Measurements from ENCODE around the gene MPHOSPH6.
"Not testable (repeated sequence)": the region's sequence is repeated elsewhere in the genome, so short reads cannot be mapped to it uniquely, and the experiment has no call there.

The MPHOSPH6 gene

DNA sequence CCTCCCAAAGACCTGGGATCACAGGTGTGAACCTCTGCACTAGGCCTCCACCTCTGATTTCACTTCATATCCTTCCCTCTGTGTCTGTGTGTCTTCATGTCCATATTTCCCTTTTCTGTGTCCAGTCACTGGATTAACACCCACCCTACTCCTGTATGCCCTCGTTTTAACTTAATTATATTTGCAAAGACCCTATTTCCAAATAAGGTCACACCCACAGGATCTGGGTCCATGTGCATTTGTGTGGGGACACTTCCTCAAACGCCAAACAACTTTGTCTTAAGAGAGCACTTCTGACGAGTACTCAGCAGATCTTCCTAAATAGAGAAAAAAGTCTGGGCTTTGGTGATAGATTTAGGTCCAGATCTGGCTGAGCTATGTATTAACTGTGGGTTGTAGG, 56.3 kb downstream of the MPHOSPH6 start:
- DNase-seq = no peak

DNA sequence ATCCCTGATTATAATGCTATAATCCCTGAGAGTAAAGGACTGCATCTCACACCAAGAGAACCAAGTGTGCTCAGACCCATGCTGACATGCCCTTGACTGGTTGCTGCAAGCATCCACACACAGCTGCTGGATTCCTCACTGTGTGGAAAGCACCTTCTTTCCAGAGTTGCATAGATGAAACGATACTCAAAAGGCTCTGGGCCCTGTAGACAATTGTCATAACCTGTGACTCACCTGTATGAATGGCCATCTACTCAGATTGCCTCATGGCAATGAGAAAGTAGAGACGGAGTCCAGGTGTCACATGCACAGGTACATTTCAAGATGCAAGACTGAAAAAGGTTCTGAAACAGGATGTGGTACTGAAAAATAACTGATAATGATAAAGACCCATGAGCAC, 58.1 kb downstream of the MPHOSPH6 start:
- no peak for DNase-seq

- DNase-seq = not testable (repeated sequence)
These were observed 60.8 kb downstream of the MPHOSPH6 start for GRCh38 chr16:82109266-82109665.

- no peak for DNase-seq
These were observed 61.2 kb downstream of the MPHOSPH6 start for GRCh38 chr16:82108774-82109173.

DNA sequence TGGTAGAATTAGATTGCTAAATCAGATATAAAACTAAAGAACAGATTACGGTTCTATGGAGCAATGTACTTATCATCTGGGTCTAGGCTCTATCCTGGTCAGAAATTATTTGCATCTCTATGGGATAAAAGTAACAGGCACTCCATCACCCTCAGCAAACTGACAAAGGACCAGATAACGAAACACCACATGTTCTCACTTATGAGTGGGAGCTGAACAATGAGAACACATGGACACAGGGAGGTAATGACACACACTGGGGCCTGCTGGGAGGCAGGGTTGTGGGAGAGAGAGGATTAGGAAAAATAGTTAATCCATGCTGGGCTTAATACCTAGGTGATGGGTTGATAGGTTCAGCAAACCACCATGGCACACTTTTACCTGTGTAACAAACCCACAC, 61.9 kb downstream of the MPHOSPH6 start:
- DNase-seq = no peak

GRCh38 chr16:82105107-82105506, 64.9 kb downstream of the MPHOSPH6 start:
- DNase-seq = no peak

Measured in activated CD4-positive, alpha-beta T cell treated with anti-CD3 and anti-CD28 coated beads for 1 hour (primary cell).